ENCODE results near the gene LETMD1.
A peak's percentile ranks its signal among the peaks of the same experiment; 100 is the strongest.
"Not testable (repeated sequence)": the region's sequence is repeated elsewhere in the genome, so short reads cannot be mapped to it uniquely, and the experiment has no call there.

The LETMD1 gene

DNA sequence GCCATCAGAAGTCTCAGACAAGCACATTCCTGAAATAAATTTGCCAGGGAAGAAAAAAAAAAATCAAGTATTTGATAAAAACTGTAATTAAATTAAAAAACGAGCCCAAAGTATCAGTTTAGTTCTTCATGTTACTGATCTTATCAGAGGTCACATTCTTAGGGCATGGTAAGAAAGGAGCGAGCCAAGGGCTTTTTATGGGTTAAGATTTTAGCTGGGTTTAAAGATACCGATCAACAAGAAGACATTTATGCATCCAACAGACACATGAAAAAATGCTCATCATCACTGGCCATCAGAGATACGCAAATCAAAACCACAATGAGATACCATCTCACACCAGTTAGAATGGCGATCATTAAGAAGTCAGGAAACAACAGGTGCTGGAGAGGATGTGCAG, 30.2 kb downstream of the LETMD1 start:
- DNase-seq: not testable (repeated sequence)

DNA sequence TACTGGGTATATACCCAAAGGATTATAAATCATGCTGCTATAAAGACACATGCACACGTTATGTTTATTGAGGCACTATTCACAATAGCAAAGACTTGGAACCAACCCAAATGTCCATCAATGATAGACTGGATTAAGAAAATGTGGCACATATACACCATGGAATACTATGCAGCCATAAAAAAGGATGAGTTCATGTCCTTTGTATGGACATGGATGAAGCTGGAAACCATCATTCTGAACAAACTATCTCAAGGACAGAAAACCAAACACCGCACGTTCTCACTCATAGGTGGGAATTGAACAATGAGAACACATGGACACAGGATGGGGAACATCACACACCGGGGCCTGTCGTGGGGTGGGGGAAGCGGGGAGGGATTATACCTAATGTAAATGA, 30.7 kb downstream of the LETMD1 start:
- DNase-seq: not testable (repeated sequence)

DNA sequence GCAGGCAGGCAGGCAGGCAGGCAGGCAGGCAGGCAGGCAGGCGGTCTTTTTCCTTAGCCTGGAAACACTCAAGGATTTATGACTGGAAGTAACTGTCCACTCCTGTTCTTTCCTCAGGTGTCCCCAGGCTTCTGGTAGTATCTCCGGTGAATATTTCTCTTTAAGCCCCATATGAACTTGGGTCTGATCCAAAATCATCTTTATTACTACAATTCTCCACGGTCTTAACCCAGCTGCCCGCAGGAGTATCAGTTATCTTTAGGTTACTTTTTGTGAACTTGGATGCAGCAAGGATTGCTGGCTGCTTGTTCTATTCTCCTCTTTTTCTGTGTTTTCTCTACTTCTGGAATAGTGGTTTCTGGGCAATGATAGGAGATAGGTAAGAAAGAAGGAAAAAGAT, 32.0 kb downstream of the LETMD1 start:
- DNase-seq: no peak

DNA sequence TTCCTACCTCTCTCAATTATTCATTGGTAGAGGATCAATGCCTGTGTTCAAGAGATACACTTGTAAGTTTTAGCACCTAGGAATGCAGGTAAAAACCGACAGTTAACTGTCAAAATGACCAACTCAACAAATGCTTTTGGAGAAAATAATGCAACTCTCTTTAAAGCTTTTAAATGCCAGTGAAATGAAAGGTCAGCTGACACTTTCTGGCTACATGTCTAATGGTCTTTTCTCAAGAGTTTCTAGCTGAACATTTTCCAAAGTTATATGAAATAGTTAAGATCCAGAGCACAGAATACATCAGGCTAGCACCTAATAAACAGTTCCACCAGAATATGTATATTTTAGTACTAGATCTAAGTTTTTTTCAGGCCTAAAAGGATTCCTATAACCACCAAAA, 33.3 kb downstream of the LETMD1 start:
- no peak for DNase-seq

DNA sequence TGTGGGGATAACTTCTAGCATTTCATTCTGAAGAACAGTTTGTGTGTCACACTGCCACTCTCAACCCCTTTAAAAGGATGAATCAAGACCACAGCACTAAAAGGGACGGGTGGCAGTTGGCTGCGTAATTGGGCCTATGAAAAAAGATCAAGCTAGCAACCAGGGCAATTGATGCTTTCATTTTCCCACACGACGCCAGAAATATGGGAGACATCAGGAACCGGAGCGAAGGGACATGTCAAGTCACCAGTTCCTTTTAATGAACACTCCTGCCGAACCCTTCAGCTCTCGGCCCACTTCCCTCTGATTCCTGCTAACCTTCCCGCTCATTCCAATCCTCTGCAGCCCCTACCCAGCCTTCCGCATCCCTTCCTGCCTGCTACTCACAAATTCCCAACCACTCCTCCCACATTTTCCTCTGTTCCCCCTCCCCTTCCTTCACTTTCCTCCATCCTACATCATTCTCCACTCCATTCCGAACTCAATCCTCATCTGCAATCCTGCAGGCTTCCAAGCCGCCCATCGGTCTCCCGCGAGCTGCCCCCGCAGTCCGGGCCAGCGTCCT, 34.5 kb downstream of the LETMD1 start:
- DNase-seq: peak; percentile 22 to 49

DNA sequence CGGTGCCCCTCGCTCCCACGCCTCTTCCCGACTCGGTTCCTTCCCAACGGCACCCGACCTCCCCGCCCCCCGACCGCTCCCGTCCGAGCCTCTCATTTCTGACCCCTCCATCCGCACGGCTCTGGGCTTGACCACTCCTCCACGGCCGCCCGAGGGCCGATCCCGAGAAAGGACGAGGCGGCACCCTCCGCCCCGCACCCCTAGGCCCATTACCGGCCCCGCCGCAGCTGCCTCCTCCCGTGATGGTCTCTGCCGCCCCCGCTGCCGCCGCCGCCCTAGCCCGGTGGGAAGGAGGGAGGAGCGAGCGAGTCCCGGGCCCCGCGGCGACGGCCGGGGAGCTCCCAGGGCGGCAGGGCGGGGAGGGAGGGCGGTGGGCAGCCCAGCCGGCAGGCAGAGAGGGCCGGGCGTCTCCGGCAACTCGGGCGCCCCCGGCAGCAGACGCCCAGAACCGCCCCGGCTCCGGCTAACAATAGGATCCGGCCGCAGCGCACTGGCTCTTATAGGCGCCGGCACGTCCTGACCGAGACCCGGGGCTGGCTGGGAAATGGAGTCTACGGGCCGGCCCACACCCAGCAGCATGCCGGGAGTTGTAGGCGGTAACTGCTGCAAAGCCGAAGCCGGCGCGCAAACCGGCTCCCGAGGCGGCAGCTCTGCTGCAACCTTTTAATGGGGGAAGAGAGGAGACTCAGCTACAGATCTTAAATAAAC, 35.2 kb downstream of the LETMD1 start, which contains the start of gene CSRNP2:
CSRNP2 (minus strand) TSS at position 471 of the 708 bp plus-strand sequence. CDS start 7,035 bp downstream, outside the sequence.
- DNase-seq: peak; percentile 74 to 91

DNA sequence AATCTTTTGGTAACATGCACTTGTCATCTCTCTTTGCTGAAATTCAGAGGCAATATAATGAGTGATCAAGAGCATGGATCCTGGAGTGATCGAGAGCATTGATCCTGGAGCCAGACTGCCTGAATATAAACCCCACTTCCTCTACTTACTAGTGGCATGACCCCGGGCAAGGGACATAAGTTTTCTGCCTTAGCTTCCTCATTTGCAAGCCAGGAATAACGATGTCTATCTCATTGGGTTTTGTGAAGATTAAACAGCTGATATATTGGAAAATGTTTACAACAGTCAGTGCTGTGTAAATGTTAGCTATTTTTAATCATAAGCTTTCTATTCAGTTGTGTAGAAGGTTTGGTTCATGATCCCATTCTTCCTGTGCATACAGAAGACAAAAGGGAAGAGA, 37.6 kb downstream of the LETMD1 start:
- DNase-seq: no peak

GRCh38 chr12:51086933-51087332, 38.8 kb downstream of the LETMD1 start:
- no peak for DNase-seq

GRCh38 chr12:51087818-51088217, 39.7 kb downstream of the LETMD1 start:
- no peak for DNase-seq

DNA sequence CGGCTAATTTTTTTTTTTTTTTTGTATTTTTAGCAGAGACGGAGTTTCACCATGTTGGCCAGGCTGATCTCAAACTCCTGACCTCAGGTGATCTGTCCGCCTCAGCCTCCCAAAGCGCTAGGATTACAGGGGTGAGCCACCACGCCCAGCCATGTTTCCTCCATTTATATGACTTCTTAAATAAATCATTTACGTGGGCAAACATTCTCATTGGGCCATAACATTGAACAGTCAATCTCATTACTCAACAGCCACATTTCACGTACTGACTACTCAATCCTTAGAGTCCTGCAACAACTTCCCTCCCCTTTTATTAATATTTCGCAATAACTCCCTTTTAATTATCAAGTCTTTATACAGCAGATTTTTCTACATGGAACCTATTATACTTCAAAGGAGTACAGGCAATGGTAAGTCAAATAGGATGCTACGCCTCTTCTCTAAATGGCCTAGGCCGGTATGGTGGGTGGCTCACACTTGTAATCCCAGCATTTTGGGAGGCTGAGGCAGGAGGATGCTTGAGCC, 42.6 kb downstream of the LETMD1 start:
- DNase-seq: no peak

GRCh38 chr12:51098611-51099010, 50.5 kb downstream of the LETMD1 start:
- DNase-seq: no peak

GRCh38 chr12:51103977-51104376, 55.9 kb downstream of the LETMD1 start:
- no peak for DNase-seq

DNA sequence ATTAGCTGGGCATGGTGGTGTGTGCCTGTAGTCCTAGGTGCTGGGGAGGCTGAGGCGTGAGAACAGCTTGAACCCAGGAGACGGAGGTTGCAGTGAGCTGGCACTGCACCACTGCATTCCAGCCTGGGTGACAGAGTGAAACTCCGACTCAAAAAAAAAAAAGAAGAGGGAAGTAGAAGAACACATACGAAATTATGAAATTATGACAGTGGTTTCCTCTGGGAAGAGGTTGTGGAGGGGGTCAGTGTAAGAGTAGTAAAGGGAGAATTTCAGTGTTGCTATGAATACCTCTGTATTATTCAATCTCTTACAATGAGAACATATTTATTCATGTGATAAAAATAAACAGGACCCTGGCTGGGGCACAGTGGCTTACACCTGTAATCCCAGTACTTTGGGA, 60.0 kb downstream of the LETMD1 start:
- no peak for DNase-seq

All from NCI-H524 (cell line).